ENCODE results near the gene EZH1.
A peak's percentile ranks its signal among the peaks of the same experiment; 100 is the strongest.

Gene EZH1

GRCh38 chr17:42744806-42745617, at the start of gene EZH1:
Gene EZH1 (minus strand): TSS chr17:42745040. CDS start chr17:42728941, 16,099 bp downstream.
- DNase-seq (ENCODE audit: low read depth in 2 of 2) = peak; percentile 88 to 90

- no peak for DNase-seq (ENCODE audit: low read depth in 2 of 2)
Observed at GRCh38 chr17:42792545-42792944, 47.7 kb upstream of the EZH1 start.

- no peak for DNase-seq (ENCODE audit: low read depth in 2 of 2)
Observed at GRCh38 chr17:42791948-42792347, 47.1 kb upstream of the EZH1 start.

- no peak for DNase-seq (ENCODE audit: low read depth in 2 of 2)
Observed at GRCh38 chr17:42787266-42787665, 42.4 kb upstream of the EZH1 start.

- DNase-seq (ENCODE audit: low read depth in 2 of 2) = no peak
Observed at GRCh38 chr17:42784811-42785592, 40.2 kb upstream of the EZH1 start.

- DNase-seq (ENCODE audit: low read depth in 2 of 2) = no peak
Observed at GRCh38 chr17:42784409-42784808, 39.6 kb upstream of the EZH1 start.

GRCh38 chr17:42783791-42784138, 38.9 kb upstream of the EZH1 start:
- DNase-seq (ENCODE audit: low read depth in 2 of 2) = no peak

- DNase-seq (ENCODE audit: low read depth in 2 of 2) = no peak
Observed at GRCh38 chr17:42783062-42783790, 38.4 kb upstream of the EZH1 start.

GRCh38 chr17:42782166-42783061, 37.6 kb upstream of the EZH1 start:
- DNase-seq (ENCODE audit: low read depth in 2 of 2) = no peak

- DNase-seq (ENCODE audit: low read depth in 2 of 2) = no peak
Observed at GRCh38 chr17:42781639-42782165, 36.9 kb upstream of the EZH1 start.

GRCh38 chr17:42780851-42781638, 36.2 kb upstream of the EZH1 start:
- DNase-seq (ENCODE audit: low read depth in 2 of 2) = no peak

GRCh38 chr17:42779936-42780850, 35.4 kb upstream of the EZH1 start, which contains the start of gene WNK4:
Gene WNK4 (plus strand): TSS chr17:42780610. CDS start chr17:42780699, 89 bp downstream.
- no peak for DNase-seq (ENCODE audit: low read depth in 2 of 2)

GRCh38 chr17:42779304-42779935, 34.6 kb upstream of the EZH1 start:
- no peak for DNase-seq (ENCODE audit: low read depth in 2 of 2)

- DNase-seq (ENCODE audit: low read depth in 2 of 2) = no peak
Observed at GRCh38 chr17:42778570-42778969, 33.7 kb upstream of the EZH1 start.

GRCh38 chr17:42775534-42776098, 30.8 kb upstream of the EZH1 start:
- DNase-seq (ENCODE audit: low read depth in 2 of 2) = no peak

- no peak for DNase-seq (ENCODE audit: low read depth in 2 of 2)
Observed at GRCh38 chr17:42774066-42774745, 29.4 kb upstream of the EZH1 start.

GRCh38 chr17:42773290-42774035, 28.6 kb upstream of the EZH1 start, which contains the start of gene VPS25:
Gene VPS25 (plus strand): TSS chr17:42773449. CDS start chr17:42773476, 27 bp downstream.
- DNase-seq (ENCODE audit: low read depth in 2 of 2) = peak; percentile 46 to 64
